Liver (tissue), 9 donors: ENCODE results near the gene SUPT20H. TPM values are rescaled to one million over a fixed set of nuclear protein-coding genes. Genes with fewer than 3 reads are reported as not detected.

Source experiments
- DNase-seq: peaks from one replicate; pipeline ENCODE4 v3.0.0-alpha.2; 2017; ENCODE audit warnings: low spot score
- H3K27ac ChIP-seq, 2 donors: one replicate each; pipeline ENCODE4 v1.7.0; 2013; ENCODE audit warnings: inconsistent platforms in 2 of 2, low read length in 2 of 2, control low read depth in 1 of 2, low read depth in 1 of 2, mild to moderate bottlenecking in 1 of 2
- H3K27me3 ChIP-seq, 4 donors: one replicate each; pipeline versions ENCODE4 v1.6.1 to v1.7.0; 2013; ENCODE audit warnings: low read length in 3 of 4, inconsistent platforms in 1 of 4, mild to moderate bottlenecking in 1 of 4, moderate library complexity in 1 of 4; ENCODE audit not compliant: control insufficient read depth in 4 of 4, insufficient read depth in 4 of 4
- H3K36me3 ChIP-seq, 4 donors: one replicate each; pipeline versions ENCODE4 v1.6.1 to v1.7.0; 2013; ENCODE audit warnings: low read length in 3 of 4, mild to moderate bottlenecking in 3 of 4, low read depth in 1 of 4, moderate library complexity in 1 of 4; ENCODE audit not compliant: control insufficient read depth in 4 of 4, insufficient read depth in 3 of 4
- H3K4me1 ChIP-seq, 4 donors: one replicate each; pipeline versions ENCODE4 v1.6.1 to v1.7.0; 2013; ENCODE audit warnings: low read length in 3 of 4, mild to moderate bottlenecking in 3 of 4, moderate library complexity in 1 of 4; ENCODE audit not compliant: control insufficient read depth in 4 of 4, insufficient read depth in 4 of 4
- H3K4me3 ChIP-seq, 3 donors: one replicate each; pipeline versions ENCODE4 v1.6.1 to v1.7.0; 2013; ENCODE audit warnings: low read length in 3 of 3, control low read depth in 1 of 3, low read depth in 1 of 3, mild to moderate bottlenecking in 1 of 3
- H3K9ac ChIP-seq, 2 donors: one replicate each; pipeline ENCODE4 v1.7.0; 2013; ENCODE audit warnings: low read length in 2 of 2, mild to moderate bottlenecking in 2 of 2, moderate library complexity in 2 of 2, control low read depth in 1 of 2, low read depth in 1 of 2
- H3K9me3 ChIP-seq, 4 donors: one replicate each; pipeline versions ENCODE4 v1.6.1 to v1.7.0; 2013; ENCODE audit warnings: low read length in 3 of 4; ENCODE audit not compliant: control insufficient read depth in 4 of 4
- ATF3 ChIP-seq: IDR thresholded peaks from 2 replicates; pipeline ENCODE4 v1.6.1; 2016; ENCODE audit warnings: antibody characterized with exemption
- EGR1 ChIP-seq, 2 donors: IDR thresholded peaks; 2 replicates each; pipeline ENCODE4 v1.6.1; 2016 to 2018; ENCODE audit warnings: antibody characterized with exemption in 2 of 2, low read depth in 2 of 2
- FOXA1 ChIP-seq: IDR thresholded peaks from 2 replicates; pipeline ENCODE4 v1.6.1; 2016; ENCODE audit warnings: antibody characterized with exemption
- FOXA2 ChIP-seq: IDR thresholded peaks from 2 replicates; pipeline ENCODE4 v1.6.1; 2016; ENCODE audit warnings: antibody characterized with exemption
- GABPA ChIP-seq, 2 donors: IDR thresholded peaks in 1 of 2; conservative IDR thresholded peaks in 1 of 2; 2 replicates each; pipeline ENCODE4 v1.6.1; 2016; ENCODE audit warnings: antibody characterized with exemption in 2 of 2, mild to moderate bottlenecking in 1 of 2, moderate library complexity in 1 of 2
- HNF4G ChIP-seq: IDR thresholded peaks from 2 replicates; pipeline ENCODE4 v1.6.1; 2016; ENCODE audit warnings: antibody characterized with exemption
- JUND ChIP-seq, 2 donors: IDR thresholded peaks; 2 replicates each; pipeline ENCODE4 v1.6.1; 2016; ENCODE audit warnings: antibody characterized with exemption in 2 of 2
- SP1 ChIP-seq: IDR thresholded peaks from 2 replicates; pipeline ENCODE4 v1.6.1; 2018; ENCODE audit warnings: antibody characterized with exemption, mild to moderate bottlenecking
- TAF1 ChIP-seq: conservative IDR thresholded peaks from 2 replicates; pipeline ENCODE4 v1.6.1; 2016; ENCODE audit warnings: antibody characterized with exemption, mild to moderate bottlenecking
- WGBS: extraction: QIAGEN DNeasy Blood & Tissue Kit; methylation state at CpG from one replicate; pipeline ENCODE4 v1.1.7; 2013; 5-methylcytosine and 5-hydroxymethylcytosine counted together
- polyA plus RNA-seq, 2 donors: library from polyadenylated mRNA; stranded (reverse) in 1 of 2; unstranded in 1 of 2; fragments of 200-250 nt in 1 of 2; fragments of >200 nt in 1 of 2; fragmentation: Nextera tagmentation in 1 of 2; extraction: Ambion mirVana in 1 of 2; gene quantifications; one replicate each; pipeline versions ENCODE4 v1.2.1 to v1.2.3, GENCODE V29; 2013 to 2015
- total RNA-seq, 2 donors: library from RNA; depleted of rRNA; stranded (reverse); fragments of >200 nt; gene quantifications; one replicate each; pipeline ENCODE4 v1.2.3, GENCODE V29; 2014
- TF ChIP-seq, protein P1 (sequence below): IDR thresholded peaks from 2 replicates; pipeline ENCODE4 v1.6.1; 2016; ENCODE audit warnings: antibody characterized with exemption, mild to moderate bottlenecking
- TF ChIP-seq, protein P2 (sequence below): IDR thresholded peaks from 2 replicates; pipeline ENCODE4 v1.6.1; 2016; ENCODE audit warnings: antibody characterized with exemption
- donor health status: healthy.
- donor health status: healthy.
- donor health status: healthy.
- donor health status: healthy.
- donor health status: healthy.

SUPT20H gene
- total and polyA plus RNA-seq, 4 donors, result 6.5 to 23.1 (median 17.1) TPM

- no peak for DNase-seq
- H3K27me3 ChIP-seq, result peaks cover 0 to 2% (median 0%) of the 10 kb centered on the region in 4 donors
- no peak within 1 kb of the TSS for H3K4me3 ChIP-seq
- H3K4me1 ChIP-seq, result no peaks in the 10 kb centered on the region
- peaks cover 0 to 3% (median 1%) of the 10 kb centered on the region in 4 donors for H3K9me3 ChIP-seq
- H3K27ac ChIP-seq, result no peak within 1 kb of the TSS
- WGBS, result 89% methylated on average over 26 of the region's 26 CpGs
- no peaks in the 10 kb centered on the region for H3K36me3 ChIP-seq
- no peak within 1 kb of the TSS for H3K9ac ChIP-seq
- no peak for TF ChIP-seq FOXA2
These were observed 45.8 kb upstream of the SUPT20H start, which contains the start of gene CSNK1A1L for GRCh38 chr13:37105251-37105714. TSS of gene CSNK1A1L (minus strand) at chr13:37105664. CDS start at chr13:37105256, 408 bp downstream.

DNA sequence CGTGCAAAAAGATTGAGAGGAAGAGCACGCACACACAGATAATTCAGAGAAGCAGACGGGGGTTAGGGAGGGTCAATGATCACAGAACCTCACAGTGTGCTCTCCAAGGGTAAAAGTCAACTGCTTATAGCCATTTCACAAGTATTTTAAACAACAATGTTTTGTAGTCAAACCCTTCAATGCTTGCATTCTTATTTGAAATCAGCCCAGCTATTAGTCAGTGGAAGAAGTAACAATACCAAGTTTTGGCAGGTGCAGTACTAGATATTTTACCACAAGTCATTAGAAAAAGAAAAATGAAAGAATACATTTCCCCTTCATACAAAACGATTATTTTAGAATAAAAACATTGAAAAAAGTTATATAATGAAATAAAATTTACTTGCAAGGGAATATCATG lies 43.4 kb upstream of the SUPT20H start:
- no peaks in the 10 kb centered on the region for H3K36me3 ChIP-seq
- H3K4me1 ChIP-seq, result no peaks in the 10 kb centered on the region
- H3K9me3 ChIP-seq, result peaks cover 0 to 3% (median 1%) of the 10 kb centered on the region in 4 donors
- H3K27me3 ChIP-seq, result peaks cover 0 to 2% (median 0%) of the 10 kb centered on the region in 4 donors
- WGBS, result 29% methylated on average over 4 of the region's 4 CpGs
- H3K27ac ChIP-seq, result no peak overlapping the region
- H3K4me3 ChIP-seq, result no peak overlapping the region
- no peak for DNase-seq
- TF ChIP-seq HNF4G (no peak), SP1 (no peak), JUND (IDR thresholded peaks at IDR 0.05) (no peak), FOXA1 (no peak), EGR1 (IDR thresholded peaks at IDR 0.05; ENCODE audit: low read depth in 2 of 2) (no peak)
- TF ChIP-seq, protein P1, sequence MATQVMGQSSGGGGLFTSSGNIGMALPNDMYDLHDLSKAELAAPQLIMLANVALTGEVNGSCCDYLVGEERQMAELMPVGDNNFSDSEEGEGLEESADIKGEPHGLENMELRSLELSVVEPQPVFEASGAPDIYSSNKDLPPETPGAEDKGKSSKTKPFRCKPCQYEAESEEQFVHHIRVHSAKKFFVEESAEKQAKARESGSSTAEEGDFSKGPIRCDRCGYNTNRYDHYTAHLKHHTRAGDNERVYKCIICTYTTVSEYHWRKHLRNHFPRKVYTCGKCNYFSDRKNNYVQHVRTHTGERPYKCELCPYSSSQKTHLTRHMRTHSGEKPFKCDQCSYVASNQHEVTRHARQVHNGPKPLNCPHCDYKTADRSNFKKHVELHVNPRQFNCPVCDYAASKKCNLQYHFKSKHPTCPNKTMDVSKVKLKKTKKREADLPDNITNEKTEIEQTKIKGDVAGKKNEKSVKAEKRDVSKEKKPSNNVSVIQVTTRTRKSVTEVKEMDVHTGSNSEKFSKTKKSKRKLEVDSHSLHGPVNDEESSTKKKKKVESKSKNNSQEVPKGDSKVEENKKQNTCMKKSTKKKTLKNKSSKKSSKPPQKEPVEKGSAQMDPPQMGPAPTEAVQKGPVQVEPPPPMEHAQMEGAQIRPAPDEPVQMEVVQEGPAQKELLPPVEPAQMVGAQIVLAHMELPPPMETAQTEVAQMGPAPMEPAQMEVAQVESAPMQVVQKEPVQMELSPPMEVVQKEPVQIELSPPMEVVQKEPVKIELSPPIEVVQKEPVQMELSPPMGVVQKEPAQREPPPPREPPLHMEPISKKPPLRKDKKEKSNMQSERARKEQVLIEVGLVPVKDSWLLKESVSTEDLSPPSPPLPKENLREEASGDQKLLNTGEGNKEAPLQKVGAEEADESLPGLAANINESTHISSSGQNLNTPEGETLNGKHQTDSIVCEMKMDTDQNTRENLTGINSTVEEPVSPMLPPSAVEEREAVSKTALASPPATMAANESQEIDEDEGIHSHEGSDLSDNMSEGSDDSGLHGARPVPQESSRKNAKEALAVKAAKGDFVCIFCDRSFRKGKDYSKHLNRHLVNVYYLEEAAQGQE, result no peak
- no peak overlapping the region for H3K9ac ChIP-seq

GRCh38 chr13:37101201-37101600 lies 41.7 kb upstream of the SUPT20H start:
- 30% methylated on average over 1 of the region's 1 CpG for WGBS
- TF ChIP-seq HNF4G (no peak), TAF1 (no peak), FOXA2 (no peak), FOXA1 (no peak), JUND (IDR thresholded peaks at IDR 0.05) (no peak), GABPA (IDR thresholded peaks at IDR 0.05 in 1 of 2, conservative IDR thresholded peaks at IDR 0.05 in 1 of 2) (no peak), ATF3 (no peak)
- TF ChIP-seq, protein P2, sequence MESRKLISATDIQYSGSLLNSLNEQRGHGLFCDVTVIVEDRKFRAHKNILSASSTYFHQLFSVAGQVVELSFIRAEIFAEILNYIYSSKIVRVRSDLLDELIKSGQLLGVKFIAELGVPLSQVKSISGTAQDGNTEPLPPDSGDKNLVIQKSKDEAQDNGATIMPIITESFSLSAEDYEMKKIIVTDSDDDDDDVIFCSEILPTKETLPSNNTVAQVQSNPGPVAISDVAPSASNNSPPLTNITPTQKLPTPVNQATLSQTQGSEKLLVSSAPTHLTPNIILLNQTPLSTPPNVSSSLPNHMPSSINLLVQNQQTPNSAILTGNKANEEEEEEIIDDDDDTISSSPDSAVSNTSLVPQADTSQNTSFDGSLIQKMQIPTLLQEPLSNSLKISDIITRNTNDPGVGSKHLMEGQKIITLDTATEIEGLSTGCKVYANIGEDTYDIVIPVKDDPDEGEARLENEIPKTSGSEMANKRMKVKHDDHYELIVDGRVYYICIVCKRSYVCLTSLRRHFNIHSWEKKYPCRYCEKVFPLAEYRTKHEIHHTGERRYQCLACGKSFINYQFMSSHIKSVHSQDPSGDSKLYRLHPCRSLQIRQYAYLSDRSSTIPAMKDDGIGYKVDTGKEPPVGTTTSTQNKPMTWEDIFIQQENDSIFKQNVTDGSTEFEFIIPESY, result no peak
- no peak overlapping the region for H3K27ac ChIP-seq
- H3K9ac ChIP-seq, result no peak overlapping the region
- no peak for DNase-seq
- H3K9me3 ChIP-seq, result peaks cover 0 to 3% (median 1%) of the 10 kb centered on the region in 4 donors
- peaks cover 0 to 2% (median 0%) of the 10 kb centered on the region in 4 donors for H3K27me3 ChIP-seq
- H3K4me3 ChIP-seq, result no peak overlapping the region
- no peaks in the 10 kb centered on the region for H3K36me3 ChIP-seq
- no peaks in the 10 kb centered on the region for H3K4me1 ChIP-seq
